ENCODE results near the gene MRPL54.

Gene MRPL54

DNA sequence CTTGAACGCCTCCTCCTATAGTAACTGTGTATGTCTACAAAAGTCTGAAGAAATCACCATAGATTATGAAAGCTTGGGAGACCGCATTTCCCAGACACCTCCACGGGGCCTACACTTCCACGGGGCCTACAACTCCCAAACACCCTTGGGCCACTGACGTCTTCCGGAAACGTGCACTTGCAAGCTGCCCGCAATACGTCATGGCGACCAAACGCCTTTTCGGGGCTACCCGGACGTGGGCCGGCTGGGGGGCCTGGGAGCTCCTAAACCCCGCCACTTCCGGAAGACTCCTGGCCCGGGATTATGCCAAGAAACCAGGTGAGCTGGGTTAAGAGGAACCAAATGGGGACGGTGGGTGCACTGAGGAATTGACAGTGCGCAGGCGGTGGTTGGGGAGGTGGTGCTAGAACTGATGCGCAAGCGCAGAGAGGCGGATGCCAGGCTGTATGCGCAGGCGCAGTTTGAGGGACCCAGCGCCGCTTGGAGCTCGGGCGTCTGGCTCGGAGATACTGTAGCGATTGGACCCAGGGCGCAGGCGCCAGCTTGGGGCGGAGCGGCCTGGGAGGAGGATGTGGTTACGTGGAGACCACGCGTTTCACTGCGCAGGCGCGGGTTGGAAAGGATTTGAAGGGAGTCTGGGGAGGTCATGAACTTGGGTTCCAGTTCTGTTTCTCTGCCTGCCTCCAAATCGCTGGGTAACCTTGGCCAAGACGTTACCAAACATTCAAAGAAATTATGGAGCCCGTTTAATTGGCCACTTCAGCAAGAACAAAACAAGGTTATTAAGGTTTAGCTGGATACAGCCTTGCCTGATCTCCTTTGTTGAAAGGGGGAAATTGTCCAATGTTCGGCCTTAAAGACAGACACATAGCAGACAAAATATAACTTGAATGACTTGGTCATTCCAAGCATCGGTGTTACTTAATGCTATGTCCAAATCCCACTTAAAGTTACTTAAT lies at the start of gene MRPL54:
MRPL54 (plus strand) TSS at position 182 of the 959 bp plus-strand sequence; CDS start at position 201, 19 bp downstream.
- DNase-seq (ENCODE audit: low read depth, low spot score) = peak; percentile 95
- peak within 1 kb of the TSS; percentile 96 for H3K27ac ChIP-seq

DNA sequence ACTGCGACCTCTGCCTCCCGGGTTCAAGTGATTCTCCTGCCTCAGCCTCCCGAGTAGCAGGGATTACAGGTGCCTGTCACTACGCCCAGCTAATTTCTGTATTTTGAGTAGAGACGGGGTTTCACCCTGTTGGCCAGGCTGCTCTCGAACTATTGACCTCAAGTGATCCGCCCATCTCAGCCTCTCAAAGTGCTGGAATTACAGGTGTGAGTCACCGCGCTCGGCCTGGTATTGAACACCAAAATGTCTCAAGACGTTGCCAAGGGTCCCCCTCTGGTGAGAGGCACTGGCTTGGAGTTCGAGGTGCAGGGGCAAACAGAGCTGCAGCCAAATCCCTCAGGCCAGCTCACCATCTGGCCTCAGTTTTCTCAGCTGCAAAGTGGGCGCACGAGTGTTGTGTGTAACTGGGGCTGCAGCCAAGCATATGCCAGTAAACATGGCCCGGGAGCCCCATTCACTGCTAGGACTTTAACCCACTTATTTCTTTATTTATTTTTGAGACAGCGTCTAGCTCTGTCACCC lies 46.3 kb upstream of the MRPL54 start:
- no peak overlapping the region for H3K27ac ChIP-seq
- DNase-seq (ENCODE audit: low read depth, low spot score) = no peak

DNA sequence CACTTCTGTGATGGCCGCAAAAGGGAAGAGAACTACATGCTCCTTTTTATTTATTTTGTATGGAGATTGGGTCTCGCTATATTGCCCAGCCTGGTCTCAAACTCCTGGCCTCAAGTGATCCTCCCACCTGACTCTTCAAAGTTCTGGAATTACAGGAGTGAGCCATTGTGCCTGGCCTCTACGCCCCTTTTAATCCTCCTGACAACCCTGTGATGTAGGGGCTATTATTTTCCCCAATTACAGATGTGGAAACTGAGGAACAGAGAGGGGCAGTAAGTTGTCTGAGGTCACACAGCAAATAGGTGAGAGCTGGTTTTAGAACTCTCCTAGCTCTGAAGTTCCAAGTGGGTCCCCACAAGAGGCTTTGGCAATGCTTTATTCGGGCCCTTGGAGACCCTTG lies 42.6 kb upstream of the MRPL54 start:
- DNase-seq (ENCODE audit: low read depth, low spot score) = no peak
- H3K27ac ChIP-seq = no peak overlapping the region

DNA sequence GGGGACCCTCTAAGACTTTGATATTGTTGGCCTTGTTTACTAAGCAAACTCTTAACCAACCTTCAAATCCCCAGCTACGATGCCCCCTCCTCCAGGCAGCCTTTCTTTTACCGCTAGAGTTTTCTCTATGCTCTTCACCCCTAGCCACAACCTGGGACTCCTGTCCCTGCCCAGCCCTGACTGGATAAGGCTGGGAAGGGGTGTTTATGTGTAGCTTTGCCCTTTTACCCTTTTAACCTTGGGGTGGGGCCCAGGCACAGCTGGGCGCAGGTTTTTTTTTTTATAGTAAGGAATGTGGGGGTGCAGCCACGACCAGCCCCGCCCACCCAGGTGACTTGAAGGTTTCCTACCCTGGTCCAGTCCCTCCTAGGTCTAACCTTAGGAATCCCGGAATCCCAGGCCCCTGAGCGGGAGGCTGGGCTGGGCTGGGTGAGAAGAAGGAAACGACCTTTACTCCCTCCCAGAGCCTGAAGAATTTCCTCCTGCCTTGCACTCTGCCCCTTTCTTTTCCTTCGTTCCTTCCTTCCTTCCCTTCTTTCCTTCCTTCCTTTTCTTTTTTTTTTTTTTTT lies 42.0 kb upstream of the MRPL54 start:
- DNase-seq (ENCODE audit: low read depth, low spot score) = no peak
- no peak overlapping the region for H3K27ac ChIP-seq

DNA sequence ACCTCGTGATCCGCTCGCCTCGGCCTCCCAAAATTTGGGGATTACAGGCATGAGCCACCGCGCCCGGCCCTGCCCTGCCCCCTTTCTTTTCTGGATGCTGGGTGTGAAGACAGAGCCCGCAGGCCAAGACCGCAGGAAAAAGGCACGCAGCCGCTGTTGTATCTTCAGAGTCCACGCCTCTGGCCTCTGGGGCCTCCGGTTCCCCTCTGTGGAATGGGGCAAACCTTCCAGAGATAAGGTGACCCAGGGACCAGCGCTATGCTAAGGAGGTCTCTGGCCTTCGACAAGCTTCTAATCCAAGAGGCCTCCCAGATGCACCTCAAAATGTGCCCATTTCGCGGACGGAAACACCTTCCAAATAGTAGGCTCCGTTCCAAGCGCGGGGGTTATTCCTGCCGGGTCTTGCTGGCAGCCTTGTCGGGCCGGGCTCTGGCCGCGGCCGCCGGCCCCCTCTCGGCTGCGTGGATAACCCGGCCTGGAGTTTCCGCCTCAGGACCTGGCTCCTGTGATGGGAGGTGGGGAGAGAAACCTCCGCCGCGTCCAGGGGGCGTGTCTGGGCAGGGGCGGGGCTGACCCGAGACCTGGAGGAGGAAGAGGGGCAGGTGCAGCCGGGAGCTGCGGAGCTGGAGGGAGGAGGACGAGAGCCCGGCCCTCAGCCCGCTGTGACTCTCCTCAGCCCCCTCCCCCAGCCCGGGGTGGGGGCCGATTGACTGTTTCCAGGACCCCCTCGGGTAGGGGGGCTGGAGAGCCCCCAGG lies 41.2 kb upstream of the MRPL54 start:
- H3K27ac ChIP-seq = no peak overlapping the region
- peak; percentile 52 for DNase-seq (ENCODE audit: low read depth, low spot score)

DNA sequence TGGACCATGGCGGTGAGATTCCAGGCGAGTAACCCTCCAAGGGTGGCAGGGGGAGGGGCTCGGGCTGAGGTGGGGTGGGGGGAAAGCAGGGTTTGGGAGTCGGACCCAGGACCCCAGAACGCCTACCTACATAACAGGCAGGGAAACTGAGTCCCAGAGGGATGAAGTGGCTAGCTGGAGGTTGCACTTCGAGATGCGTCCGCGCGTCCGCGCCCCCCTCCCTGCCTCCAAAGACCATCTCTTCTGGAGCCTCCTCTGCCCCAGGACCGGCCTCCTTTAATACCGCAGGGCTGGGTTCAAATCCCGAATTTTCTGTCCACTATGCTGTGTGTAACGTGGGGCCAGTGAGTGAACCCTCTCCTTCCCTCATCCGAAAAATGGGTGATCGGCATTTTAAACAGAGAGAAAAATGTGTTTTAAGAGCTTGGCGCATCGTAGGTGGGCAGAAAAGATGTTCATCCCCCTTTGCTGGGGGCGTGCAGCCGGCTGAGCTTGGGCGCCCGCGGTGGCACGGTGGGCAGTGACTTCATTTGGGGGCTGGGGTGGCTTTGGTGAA lies 40.5 kb upstream of the MRPL54 start:
- H3K27ac ChIP-seq = no peak overlapping the region
- DNase-seq (ENCODE audit: low read depth, low spot score) = no peak

DNA sequence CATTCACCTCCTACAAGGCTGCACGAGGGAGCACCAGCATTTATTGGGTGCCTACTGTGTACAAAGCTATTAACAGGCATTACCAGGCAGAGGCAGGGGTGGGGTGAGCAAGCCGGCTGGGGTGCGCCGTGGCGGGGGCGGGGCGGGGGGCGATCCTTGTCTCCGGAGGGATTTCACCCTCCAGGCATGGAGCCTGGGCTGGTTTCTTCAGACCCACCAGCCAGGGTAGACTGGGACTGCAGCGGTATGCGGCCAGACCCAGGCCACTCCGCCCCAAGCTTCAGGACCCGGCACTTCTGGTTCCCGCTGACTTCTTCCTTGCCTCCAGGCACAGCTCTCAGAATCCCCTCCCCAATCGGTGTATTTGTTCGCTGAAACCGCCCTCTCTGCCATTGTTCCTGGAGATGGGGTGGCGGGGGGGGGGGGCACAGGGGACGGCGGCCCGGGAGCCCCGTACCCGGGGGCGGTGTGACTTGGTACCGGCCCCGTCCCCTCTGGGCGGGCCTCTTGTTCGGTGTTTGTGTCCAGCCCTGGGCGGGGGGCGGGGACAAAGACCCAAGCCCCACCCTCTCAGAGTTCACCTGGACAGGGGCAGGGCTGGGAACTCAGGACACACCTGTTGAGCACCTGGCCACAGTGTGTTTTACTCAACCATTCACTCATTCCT lies 39.9 kb upstream of the MRPL54 start:
- H3K27ac ChIP-seq = no peak overlapping the region
- DNase-seq (ENCODE audit: low read depth, low spot score) = no peak

DNA sequence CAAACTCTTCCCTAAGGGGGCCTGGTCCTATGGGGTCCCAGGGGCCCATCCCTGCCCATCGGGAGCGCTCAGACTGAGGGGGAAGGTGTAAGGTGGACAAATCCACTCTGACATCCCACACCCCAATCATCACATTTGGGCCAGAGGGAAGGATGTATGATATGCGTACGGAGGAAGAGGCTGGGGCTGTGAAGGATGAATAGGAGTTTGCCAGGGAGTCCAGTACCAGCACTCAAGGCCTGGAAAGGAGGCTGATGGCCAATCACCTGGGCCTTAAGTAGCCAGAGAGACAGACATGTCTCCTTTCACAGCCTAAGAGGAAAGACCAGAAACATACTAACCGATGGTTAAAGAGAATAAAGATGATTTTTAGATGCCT lies 39.4 kb upstream of the MRPL54 start:
- no peak for DNase-seq (ENCODE audit: low read depth, low spot score)
- no peak overlapping the region for H3K27ac ChIP-seq

DNA sequence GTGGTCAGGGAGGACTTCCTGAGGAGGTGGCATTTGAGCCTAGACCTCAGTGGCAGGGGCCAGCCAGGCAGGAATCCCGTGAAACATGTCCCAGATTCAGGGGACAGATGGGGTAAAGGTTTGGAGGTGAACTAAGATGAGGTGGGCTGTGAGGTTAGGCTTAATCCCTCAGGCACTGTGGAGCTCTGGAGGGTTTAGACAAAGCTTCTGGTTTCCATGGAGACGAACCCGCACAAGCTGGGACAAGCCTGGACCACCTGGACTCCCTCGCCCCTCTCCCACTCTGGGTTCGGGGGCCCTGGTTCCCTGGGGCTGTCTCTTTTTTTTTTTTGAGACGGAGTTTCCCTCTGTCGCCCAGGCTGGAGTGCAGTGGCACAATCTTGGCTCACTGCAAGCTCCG lies 38.6 kb upstream of the MRPL54 start:
- DNase-seq (ENCODE audit: low read depth, low spot score) = no peak

DNA sequence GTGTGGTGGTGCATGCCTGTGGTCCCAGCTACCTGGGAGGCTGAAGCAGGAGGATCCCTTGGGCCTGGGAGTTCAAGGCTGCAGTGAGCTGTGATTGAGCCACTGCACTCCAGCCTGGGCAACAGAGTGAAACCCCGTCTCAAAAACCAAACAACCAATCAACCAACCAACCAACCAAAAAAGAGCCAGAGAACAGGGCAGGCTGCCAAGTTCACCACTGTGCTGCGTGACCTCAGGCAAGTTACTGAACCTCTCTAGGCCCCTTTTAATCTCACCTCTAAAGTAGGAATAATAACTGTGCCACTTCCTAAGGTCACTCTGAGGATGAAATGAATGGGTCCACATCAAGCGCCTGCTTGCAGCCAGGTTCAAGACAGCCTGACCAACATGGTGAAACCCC lies 37.4 kb upstream of the MRPL54 start:
- H3K27ac ChIP-seq = no peak overlapping the region
- DNase-seq (ENCODE audit: low read depth, low spot score) = no peak

More for the DNA sequence above, 38.6 kb upstream of the MRPL54 start:
- H3K27ac ChIP-seq = no peak overlapping the region

DNA sequence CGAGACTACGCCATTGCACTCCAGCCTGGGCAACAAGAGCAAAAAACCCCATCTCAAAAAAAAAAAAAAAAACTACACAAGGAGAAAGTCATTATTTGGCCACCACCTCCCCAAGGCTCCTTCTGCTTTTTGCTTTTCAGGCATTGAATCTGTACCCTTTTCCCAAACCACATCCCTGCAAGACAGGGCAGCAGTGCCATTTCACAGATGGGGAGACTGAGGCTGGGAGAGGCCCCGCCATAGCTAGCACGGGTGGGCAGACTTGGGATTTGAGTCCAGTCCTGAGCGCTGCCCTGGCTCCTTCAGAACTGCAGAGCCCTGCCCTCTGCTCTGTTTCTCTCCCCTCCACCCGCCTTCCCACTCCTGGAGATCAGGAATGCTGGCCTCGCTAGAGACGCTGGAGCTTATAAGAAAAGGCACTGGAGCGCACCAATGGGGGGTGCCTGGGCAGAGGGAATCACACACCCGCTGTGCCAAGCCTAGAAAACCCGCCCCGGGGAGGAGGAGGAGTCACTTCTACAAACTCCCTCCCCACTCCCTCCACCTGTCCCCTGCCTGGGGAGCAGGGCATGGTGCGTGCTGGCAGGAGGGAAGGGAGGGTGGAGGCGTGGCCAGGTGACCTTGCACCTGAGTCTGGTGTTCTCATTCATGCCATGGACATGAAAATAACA lies 36.7 kb upstream of the MRPL54 start:
- no peak for DNase-seq (ENCODE audit: low read depth, low spot score)
- no peak overlapping the region for H3K27ac ChIP-seq

DNA sequence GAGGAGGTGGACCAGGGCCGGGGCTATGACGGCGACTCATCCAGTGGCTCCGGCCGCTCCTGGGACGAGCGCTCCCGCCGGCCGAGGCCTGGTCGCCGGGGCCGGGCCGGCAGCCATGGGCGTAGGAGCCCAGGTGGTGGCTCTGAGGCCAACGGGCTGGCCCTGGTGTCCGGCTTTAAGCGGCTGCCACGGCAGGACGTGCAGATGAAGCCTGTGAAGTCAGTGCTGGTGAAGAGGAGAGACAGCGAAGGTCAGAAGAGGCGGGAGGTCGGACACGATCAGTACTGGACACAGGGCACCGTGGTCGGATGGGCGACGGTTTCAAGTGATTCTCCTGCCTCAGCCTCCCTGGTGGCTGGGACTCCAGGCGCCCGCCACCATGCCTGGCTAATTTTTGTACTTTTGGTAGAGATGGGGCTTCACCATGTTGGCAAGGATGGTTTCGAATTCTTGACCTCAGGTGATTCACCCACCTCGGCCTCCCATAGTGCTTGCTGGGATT lies 32.0 kb upstream of the MRPL54 start:
- DNase-seq (ENCODE audit: low read depth, low spot score) = no peak
- no peak overlapping the region for H3K27ac ChIP-seq

DNA sequence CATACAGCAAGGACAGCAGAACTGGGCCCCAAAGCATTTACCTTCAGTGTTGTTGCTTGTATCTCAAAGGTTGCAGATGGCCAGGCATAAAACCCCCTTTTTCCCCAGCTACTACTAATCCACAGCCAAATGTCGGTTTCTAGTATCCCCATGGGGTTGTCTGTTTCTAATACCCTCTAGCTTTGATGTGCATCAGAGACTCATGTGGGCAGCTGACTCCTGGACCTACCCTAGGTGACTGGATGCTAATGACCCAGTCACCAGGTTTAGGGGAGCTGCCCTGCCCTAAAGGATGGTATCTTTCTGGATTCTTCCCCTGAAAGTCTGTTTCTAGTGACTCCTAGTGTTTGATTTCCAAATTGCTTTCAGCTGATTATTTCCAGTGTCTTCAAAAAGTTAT lies 30.4 kb upstream of the MRPL54 start:
- no peak for DNase-seq (ENCODE audit: low read depth, low spot score)
- H3K27ac ChIP-seq = no peak overlapping the region

DNA sequence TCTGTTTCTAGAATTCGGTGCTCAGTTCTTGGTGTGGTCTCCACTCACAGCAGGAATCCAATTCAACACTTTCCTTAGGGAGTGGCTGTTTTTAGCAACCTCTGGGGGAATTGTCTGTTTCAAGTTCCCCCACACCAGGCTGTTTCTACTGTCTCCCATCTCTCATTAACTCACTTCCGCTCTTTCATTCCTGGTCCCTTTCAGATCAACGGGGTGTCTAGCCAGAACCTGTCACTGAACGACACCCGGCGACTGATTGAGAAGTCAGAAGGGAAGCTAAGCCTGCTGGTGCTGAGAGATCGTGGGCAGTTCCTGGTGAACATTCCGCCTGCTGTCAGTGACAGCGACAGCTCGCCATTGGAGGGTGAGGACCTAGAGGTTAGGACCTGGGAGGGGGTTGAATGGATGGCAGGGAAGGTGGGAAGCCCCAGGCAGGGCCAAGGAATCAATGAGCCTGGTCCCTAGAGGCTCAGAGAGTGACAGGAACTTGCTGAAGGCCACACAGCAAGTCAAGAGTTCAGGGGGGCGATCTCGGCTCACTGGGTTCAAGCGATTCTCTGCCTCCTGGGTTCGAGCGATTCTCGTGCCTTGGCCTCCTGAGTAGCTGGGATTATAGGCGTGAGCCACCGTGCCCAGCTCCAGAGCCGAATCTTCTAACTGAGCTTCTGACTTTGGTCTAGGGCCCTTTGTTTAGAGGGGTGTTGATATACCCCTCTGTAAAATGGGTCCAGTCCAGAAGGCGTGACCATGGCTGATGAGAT lies 28.8 kb upstream of the MRPL54 start:
- DNase-seq (ENCODE audit: low read depth, low spot score) = no peak
- no peak overlapping the region for H3K27ac ChIP-seq

DNA sequence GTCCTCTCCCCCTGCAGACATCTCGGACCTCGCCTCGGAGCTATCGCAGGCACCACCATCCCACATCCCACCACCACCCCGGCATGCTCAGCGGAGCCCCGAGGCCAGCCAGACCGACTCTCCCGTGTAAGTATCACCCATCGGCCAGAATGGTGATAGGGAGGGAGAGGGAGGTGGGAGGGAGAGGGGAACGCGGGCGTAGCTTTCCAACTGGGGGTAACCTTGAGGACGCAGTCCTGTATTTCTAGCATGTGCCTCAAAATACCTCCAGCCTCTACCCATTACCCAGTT lies 28.2 kb upstream of the MRPL54 start:
- H3K27ac ChIP-seq = no peak overlapping the region
- no peak for DNase-seq (ENCODE audit: low read depth, low spot score)

DNA sequence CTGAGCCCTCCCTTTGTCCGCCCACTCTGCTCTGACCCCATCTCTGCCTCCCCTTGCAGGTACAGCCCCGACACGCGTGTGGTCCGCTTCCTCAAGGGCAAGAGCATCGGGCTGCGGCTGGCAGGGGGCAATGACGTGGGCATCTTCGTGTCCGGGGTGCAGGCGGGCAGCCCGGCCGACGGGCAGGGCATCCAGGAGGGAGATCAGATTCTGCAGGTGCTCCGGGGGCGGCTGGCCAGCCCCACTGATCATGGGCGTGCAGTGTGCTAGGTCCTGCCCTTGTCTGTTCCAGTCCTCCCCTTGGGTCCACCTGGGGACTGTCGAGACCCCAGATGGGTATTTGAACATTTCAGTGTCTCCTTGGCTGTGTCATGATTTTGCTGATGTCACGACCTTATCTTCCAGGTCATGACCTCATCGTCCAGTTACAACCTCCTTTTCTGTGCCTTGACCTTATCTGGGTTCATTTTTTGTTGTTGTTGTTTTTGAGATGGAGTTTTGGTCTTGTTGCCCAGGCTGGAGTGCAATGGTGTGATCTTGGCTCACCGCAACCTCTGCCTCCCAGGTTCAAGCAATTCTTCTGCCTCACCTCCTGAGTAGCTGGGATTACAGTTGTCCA lies 26.3 kb upstream of the MRPL54 start:
- DNase-seq (ENCODE audit: low read depth, low spot score) = no peak
- H3K27ac ChIP-seq = no peak overlapping the region

DNA sequence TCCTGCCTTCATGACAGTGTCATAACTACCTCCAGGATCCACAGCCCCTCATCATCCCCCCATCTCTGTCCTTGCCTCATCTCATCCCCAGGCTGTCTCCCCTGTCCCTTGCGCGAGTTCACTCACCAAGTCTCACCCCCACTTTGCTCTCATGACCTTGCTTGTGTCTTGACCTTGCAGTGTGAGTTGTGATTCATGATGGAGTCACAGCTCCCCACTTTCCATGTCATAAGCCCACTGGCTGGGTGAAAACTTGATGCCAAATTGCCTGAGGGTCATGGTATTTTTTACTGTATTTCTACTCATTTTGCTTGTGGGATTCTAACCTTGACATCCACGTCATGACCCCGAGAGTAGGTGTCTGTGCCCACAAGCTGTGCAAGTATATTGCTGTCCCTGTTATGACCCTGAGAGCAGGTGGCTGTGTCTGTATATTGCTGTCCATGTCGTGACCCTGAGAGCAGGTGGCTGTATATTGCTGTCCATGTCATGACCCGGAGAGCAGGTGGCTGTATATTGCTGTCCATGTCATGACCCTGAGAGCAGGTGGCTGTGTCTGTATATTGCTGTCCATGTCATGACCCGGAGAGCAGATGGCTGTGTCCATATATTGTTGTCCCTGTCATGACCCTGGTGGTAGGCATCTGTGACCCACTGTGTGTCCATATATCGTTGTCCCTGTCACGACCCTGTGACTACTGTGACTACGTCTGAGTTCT lies 24.8 kb upstream of the MRPL54 start:
- H3K27ac ChIP-seq = no peak overlapping the region
- no peak for DNase-seq (ENCODE audit: low read depth, low spot score)

All from epithelial cell of prostate (primary cell).